ENCODE data around the gene G3BP2. TPM values are rescaled to one million over a fixed set of nuclear protein-coding genes. Genes with fewer than 3 reads are reported as not detected.

G3BP2 gene
- total and polyA plus RNA-seq, 10 of the 15 experiments (the other 5 are each of a cell fraction or from before 2014, with no cell fraction given): 22.2 to 176 (median 102) TPM

DNA sequence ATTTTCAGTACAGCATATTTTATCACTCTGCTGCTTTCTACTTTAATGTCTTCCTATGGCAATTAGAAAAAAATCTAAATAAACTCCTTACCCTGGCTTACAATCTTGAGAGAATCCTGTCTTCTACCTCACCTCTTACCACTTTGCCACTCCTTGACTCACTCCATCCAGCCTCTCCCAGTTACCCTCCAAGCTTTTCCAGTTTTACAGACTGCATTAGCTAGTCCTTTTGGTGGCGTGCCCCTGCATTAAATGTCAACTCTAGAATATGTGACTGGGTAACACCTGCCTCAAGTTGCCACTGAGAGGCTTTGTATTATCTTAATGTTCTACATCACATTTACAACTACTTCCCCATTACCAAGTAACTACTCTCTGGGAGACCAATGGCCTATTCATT lies 35.4 kb downstream of the G3BP2 start:
- BruUV-seq (replicated peaks): no TSS peak
- no peak for ATAC-seq
- Histone ChIP-seq H3K4me3 (no peak overlapping the region), H3K79me2 (ENCODE audit: control insufficient read depth, insufficient read depth, low read length) (no peaks in the 10 kb centered on the region), H3K4me1 (ENCODE audit: control insufficient read depth, insufficient read depth, low read length) (no peaks in the 10 kb centered on the region), H2AFZ (ENCODE audit: control insufficient read depth, low read depth, low read length) (no peak overlapping the region), H4K20me1 (ENCODE audit: control insufficient read depth, insufficient read depth) (no peaks in the 10 kb centered on the region), H3K4me2 (ENCODE audit: control insufficient read depth, insufficient read depth) (no peak overlapping the region), H3K27ac (ENCODE audit: control insufficient read depth, insufficient read depth) (no peak overlapping the region), H3K9ac (ENCODE audit: control insufficient read depth, insufficient read depth, low read length) (no peak overlapping the region), H3K9me3 (replicated peaks; ENCODE audit: control insufficient read depth, insufficient read depth, low read length) (no peaks in the 10 kb centered on the region), H3K36me3 (ENCODE audit: control insufficient read depth in 2 of 2, insufficient read depth in 2 of 2, low read length in 1 of 2) (no peaks in the 10 kb centered on the region; a peak in 1 of 4 replicates), H3K27me3 (replicated peaks in 1 of 2; ENCODE audit: control insufficient read depth in 2 of 2, insufficient read depth in 2 of 2, low read length in 1 of 2) (no peaks in the 10 kb centered on the region)
- ChIA-PET SMC1A (ENCODE audit: uncharacterized antibody, unreplicated experiment) (no interaction called here), POLR2A (interaction anchor here (0.6 kb wide), 1 partner anchor 32 kb away, joined by 4 read pairs; no protein-coding TSS in a partner anchor), RAD21 (ENCODE audit: unreplicated experiment) (no interaction called here), CTCF (no interaction called here)
- FAIRE-seq: peak; percentile 7
- WGBS (ENCODE audit: insufficient coverage, insufficient replicate concordance, low lambda C conversion rate, missing lambda C conversion rate): 94% methylated on average over 1 of the region's 1 CpG
- no peak for DNase-seq (ENCODE audit: low read depth, low spot score)
- in situ Hi-C loops (cut with MboI): no loop called here
- intact Hi-C loops (cut with micrococcal nuclease; ENCODE audit: unreplicated experiment): no loop called here
- TF ChIP-seq MTA3 (IDR thresholded peaks at IDR 0.05; ENCODE audit: borderline replicate concordance, low read length) (no peak), RCOR1 (conservative IDR thresholded peaks at IDR 0.05; ENCODE audit: low read depth, low read length) (no peak), KDM1A (IDR thresholded peaks at IDR 0.05; ENCODE audit: borderline replicate concordance) (no peak), TAF1 (IDR thresholded peaks at IDR 0.05; ENCODE audit: borderline replicate concordance, low read depth, low read length) (no peak), RB1 (IDR thresholded peaks at IDR 0.05; ENCODE audit: borderline replicate concordance) (no peak), SUPT20H (IDR thresholded peaks at IDR 0.05; ENCODE audit: borderline replicate concordance, control insufficient read depth, low read depth, low read length) (no peak), BACH1 (IDR thresholded peaks at IDR 0.05; ENCODE audit: borderline replicate concordance) (no peak), KAT2A (conservative IDR thresholded peaks at IDR 0.05; ENCODE audit: control insufficient read depth, low read depth, low read length) (no peak), RELA (IDR thresholded peaks at IDR 0.05; ENCODE audit: borderline replicate concordance, partially characterized antibody) (no peak), PML (IDR thresholded peaks at IDR 0.05; ENCODE audit: low read length) (no peak)
- TF ChIP-seq, protein P1, sequence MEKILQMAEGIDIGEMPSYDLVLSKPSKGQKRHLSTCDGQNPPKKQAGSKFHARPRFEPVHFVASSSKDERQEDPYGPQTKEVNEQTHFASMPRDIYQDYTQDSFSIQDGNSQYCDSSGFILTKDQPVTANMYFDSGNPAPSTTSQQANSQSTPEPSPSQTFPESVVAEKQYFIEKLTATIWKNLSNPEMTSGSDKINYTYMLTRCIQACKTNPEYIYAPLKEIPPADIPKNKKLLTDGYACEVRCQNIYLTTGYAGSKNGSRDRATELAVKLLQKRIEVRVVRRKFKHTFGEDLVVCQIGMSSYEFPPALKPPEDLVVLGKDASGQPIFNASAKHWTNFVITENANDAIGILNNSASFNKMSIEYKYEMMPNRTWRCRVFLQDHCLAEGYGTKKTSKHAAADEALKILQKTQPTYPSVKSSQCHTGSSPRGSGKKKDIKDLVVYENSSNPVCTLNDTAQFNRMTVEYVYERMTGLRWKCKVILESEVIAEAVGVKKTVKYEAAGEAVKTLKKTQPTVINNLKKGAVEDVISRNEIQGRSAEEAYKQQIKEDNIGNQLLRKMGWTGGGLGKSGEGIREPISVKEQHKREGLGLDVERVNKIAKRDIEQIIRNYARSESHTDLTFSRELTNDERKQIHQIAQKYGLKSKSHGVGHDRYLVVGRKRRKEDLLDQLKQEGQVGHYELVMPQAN (conservative IDR thresholded peaks at IDR 0.05): no peak
- TF ChIP-seq, protein P2, sequence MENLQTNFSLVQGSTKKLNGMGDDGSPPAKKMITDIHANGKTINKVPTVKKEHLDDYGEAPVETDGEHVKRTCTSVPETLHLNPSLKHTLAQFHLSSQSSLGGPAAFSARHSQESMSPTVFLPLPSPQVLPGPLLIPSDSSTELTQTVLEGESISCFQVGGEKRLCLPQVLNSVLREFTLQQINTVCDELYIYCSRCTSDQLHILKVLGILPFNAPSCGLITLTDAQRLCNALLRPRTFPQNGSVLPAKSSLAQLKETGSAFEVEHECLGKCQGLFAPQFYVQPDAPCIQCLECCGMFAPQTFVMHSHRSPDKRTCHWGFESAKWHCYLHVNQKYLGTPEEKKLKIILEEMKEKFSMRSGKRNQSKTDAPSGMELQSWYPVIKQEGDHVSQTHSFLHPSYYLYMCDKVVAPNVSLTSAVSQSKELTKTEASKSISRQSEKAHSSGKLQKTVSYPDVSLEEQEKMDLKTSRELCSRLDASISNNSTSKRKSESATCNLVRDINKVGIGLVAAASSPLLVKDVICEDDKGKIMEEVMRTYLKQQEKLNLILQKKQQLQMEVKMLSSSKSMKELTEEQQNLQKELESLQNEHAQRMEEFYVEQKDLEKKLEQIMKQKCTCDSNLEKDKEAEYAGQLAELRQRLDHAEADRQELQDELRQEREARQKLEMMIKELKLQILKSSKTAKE (IDR thresholded peaks at IDR 0.05; ENCODE audit: low read depth, poor library complexity, severe bottlenecking): no peak
- TF ChIP-seq, protein P3, sequence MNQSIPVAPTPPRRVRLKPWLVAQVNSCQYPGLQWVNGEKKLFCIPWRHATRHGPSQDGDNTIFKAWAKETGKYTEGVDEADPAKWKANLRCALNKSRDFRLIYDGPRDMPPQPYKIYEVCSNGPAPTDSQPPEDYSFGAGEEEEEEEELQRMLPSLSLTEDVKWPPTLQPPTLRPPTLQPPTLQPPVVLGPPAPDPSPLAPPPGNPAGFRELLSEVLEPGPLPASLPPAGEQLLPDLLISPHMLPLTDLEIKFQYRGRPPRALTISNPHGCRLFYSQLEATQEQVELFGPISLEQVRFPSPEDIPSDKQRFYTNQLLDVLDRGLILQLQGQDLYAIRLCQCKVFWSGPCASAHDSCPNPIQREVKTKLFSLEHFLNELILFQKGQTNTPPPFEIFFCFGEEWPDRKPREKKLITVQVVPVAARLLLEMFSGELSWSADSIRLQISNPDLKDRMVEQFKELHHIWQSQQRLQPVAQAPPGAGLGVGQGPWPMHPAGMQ (IDR thresholded peaks at IDR 0.05; ENCODE audit: borderline replicate concordance): no peak
- TF ChIP-seq, protein P4, sequence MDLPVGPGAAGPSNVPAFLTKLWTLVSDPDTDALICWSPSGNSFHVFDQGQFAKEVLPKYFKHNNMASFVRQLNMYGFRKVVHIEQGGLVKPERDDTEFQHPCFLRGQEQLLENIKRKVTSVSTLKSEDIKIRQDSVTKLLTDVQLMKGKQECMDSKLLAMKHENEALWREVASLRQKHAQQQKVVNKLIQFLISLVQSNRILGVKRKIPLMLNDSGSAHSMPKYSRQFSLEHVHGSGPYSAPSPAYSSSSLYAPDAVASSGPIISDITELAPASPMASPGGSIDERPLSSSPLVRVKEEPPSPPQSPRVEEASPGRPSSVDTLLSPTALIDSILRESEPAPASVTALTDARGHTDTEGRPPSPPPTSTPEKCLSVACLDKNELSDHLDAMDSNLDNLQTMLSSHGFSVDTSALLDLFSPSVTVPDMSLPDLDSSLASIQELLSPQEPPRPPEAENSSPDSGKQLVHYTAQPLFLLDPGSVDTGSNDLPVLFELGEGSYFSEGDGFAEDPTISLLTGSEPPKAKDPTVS (IDR thresholded peaks at IDR 0.05; ENCODE audit: low read depth, low read length): no peak
- TF ChIP-seq, protein P5, sequence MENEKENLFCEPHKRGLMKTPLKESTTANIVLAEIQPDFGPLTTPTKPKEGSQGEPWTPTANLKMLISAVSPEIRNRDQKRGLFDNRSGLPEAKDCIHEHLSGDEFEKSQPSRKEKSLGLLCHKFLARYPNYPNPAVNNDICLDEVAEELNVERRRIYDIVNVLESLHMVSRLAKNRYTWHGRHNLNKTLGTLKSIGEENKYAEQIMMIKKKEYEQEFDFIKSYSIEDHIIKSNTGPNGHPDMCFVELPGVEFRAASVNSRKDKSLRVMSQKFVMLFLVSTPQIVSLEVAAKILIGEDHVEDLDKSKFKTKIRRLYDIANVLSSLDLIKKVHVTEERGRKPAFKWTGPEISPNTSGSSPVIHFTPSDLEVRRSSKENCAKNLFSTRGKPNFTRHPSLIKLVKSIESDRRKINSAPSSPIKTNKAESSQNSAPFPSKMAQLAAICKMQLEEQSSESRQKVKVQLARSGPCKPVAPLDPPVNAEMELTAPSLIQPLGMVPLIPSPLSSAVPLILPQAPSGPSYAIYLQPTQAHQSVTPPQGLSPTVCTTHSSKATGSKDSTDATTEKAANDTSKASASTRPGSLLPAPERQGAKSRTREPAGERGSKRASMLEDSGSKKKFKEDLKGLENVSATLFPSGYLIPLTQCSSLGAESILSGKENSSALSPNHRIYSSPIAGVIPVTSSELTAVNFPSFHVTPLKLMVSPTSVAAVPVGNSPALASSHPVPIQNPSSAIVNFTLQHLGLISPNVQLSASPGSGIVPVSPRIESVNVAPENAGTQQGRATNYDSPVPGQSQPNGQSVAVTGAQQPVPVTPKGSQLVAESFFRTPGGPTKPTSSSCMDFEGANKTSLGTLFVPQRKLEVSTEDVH (IDR thresholded peaks at IDR 0.05; ENCODE audit: low read depth, partially characterized antibody): no peak
